ENCODE measurements around the gene FOXP2.

FOXP2 gene

DNA sequence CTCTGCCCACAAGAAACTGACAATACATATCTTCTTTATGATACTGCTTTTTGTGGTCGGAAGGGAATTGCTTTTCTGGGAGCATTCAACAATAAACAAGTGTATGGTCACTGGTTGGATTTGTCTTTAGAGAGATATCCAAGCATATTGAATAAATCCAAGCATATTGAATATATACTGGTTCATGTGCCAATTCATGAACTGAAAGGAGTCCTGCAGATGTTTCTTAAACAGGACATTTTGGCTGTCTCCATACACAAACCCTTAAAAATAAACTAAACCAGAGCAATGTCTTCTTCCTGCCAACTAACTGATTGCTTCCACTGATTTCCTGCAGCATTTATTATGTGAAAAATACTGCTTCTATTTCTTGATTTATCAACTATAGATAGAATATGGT lies 173.9 kb downstream of the FOXP2 start:
- H3K36me3 ChIP-seq (ENCODE audit: insufficient read depth, low read length), result no peaks in the 10 kb centered on the region
- no peaks in the 10 kb centered on the region for H3K9me3 ChIP-seq (ENCODE audit: insufficient read depth, low read length, severe bottlenecking)
- no peak overlapping the region for H3K9ac ChIP-seq (ENCODE audit: low read depth, low read length)
- H3K4me3 ChIP-seq (ENCODE audit: low read depth in 1 of 2, low read length in 2 of 2), result no peak overlapping the region
- no peaks in the 10 kb centered on the region for H3K4me1 ChIP-seq (ENCODE audit: insufficient read depth, low read length)
- DNase-seq (no peak), ATAC-seq (ENCODE audit: insufficient read depth, low read depth) (no peak)
- no peak overlapping the region for H3K4me2 ChIP-seq (ENCODE audit: insufficient read depth, low read length)
- no peaks in the 10 kb centered on the region for H4K20me1 ChIP-seq (ENCODE audit: insufficient read depth, low read length)
- H2AFZ ChIP-seq (ENCODE audit: low read depth, low read length), result no peak overlapping the region
- no peak for TF ChIP-seq EZH2 (IDR thresholded peaks at IDR 0.05; ENCODE audit: borderline replicate concordance, low read depth, low read length, severe bottlenecking)
- TF ChIP-seq, protein P1, sequence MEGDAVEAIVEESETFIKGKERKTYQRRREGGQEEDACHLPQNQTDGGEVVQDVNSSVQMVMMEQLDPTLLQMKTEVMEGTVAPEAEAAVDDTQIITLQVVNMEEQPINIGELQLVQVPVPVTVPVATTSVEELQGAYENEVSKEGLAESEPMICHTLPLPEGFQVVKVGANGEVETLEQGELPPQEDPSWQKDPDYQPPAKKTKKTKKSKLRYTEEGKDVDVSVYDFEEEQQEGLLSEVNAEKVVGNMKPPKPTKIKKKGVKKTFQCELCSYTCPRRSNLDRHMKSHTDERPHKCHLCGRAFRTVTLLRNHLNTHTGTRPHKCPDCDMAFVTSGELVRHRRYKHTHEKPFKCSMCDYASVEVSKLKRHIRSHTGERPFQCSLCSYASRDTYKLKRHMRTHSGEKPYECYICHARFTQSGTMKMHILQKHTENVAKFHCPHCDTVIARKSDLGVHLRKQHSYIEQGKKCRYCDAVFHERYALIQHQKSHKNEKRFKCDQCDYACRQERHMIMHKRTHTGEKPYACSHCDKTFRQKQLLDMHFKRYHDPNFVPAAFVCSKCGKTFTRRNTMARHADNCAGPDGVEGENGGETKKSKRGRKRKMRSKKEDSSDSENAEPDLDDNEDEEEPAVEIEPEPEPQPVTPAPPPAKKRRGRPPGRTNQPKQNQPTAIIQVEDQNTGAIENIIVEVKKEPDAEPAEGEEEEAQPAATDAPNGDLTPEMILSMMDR (IDR thresholded peaks at IDR 0.05; ENCODE audit: borderline replicate concordance, extremely low read depth, low read length, poor library complexity, severe bottlenecking), result no peak
- no peak overlapping the region for H3K27ac ChIP-seq (ENCODE audit: low read length)
- no peaks in the 10 kb centered on the region for H3K27me3 ChIP-seq (ENCODE audit: insufficient read depth, low read length, poor library complexity)
- H3K79me2 ChIP-seq (ENCODE audit: insufficient read depth, low read length), result no peaks in the 10 kb centered on the region

DNA sequence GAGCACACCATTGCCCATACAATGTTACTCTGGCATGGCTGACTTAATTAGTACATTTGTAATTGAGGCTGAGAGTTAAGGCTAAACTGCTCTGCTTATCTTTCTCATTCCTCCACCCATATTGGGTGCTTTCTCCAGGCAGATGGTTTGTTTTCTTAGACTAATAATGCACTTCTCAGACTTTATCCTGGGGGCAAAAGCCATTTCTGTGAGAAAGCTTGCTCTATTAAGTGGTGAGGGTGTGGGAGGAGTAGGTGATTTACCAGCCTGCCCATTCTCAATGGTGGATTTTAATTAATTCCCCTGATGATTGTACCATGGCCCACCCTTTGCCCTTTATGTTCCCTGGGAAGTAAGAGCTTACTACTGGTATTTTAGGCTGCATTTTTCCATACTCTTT lies 174.8 kb downstream of the FOXP2 start:
- DNase-seq, result no peak
- Histone ChIP-seq H3K79me2 (ENCODE audit: insufficient read depth, low read length) (no peaks in the 10 kb centered on the region), H3K4me2 (ENCODE audit: insufficient read depth, low read length) (no peak overlapping the region), H3K9me3 (ENCODE audit: insufficient read depth, low read length, severe bottlenecking) (no peaks in the 10 kb centered on the region), H3K9ac (ENCODE audit: low read depth, low read length) (no peak overlapping the region), H3K27ac (ENCODE audit: low read length) (no peak overlapping the region), H2AFZ (ENCODE audit: low read depth, low read length) (no peak overlapping the region), H3K36me3 (ENCODE audit: insufficient read depth, low read length) (no peaks in the 10 kb centered on the region), H3K4me1 (ENCODE audit: insufficient read depth, low read length) (no peaks in the 10 kb centered on the region), H4K20me1 (ENCODE audit: insufficient read depth, low read length) (no peaks in the 10 kb centered on the region), H3K27me3 (ENCODE audit: insufficient read depth, low read length, poor library complexity) (no peaks in the 10 kb centered on the region), H3K4me3 (ENCODE audit: low read depth in 1 of 2, low read length in 2 of 2) (no peak overlapping the region)
- no peak for ATAC-seq (ENCODE audit: insufficient read depth, low read depth)
- TF ChIP-seq EZH2 (IDR thresholded peaks at IDR 0.05; ENCODE audit: borderline replicate concordance, low read depth, low read length, severe bottlenecking), result no peak
- TF ChIP-seq, protein P1 (IDR thresholded peaks at IDR 0.05; ENCODE audit: borderline replicate concordance, extremely low read depth, low read length, poor library complexity, severe bottlenecking), result no peak

DNA sequence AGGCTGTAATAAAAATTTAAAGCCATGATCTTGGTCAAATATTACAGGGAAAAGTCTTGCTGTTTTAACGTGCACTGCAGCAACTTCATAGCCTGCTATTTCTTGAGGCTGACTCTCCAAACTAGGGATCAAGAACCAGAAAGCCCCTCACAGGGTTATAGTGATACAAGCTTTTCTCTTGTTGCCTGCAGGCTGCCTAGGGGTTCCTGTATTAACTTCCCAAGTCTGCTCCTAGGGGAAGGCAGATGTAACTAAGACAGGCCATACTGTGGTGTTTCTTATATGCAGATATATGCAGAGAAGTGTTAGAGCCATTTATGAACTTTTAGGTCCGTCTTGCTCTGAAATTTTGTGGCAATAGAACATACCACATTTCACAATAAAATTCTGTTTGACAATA lies 175.7 kb downstream of the FOXP2 start:
- TF ChIP-seq EZH2 (IDR thresholded peaks at IDR 0.05; ENCODE audit: borderline replicate concordance, low read depth, low read length, severe bottlenecking), result no peak
- TF ChIP-seq, protein P1 (IDR thresholded peaks at IDR 0.05; ENCODE audit: borderline replicate concordance, extremely low read depth, low read length, poor library complexity, severe bottlenecking), result no peak
- H3K27ac ChIP-seq (ENCODE audit: low read length), result no peak overlapping the region
- ATAC-seq (ENCODE audit: insufficient read depth, low read depth), result no peak
- H3K4me2 ChIP-seq (ENCODE audit: insufficient read depth, low read length), result no peak overlapping the region
- H3K27me3 ChIP-seq (ENCODE audit: insufficient read depth, low read length, poor library complexity), result no peaks in the 10 kb centered on the region
- H3K4me1 ChIP-seq (ENCODE audit: insufficient read depth, low read length), result no peaks in the 10 kb centered on the region
- no peak overlapping the region for H3K4me3 ChIP-seq (ENCODE audit: low read depth in 1 of 2, low read length in 2 of 2)
- H3K9me3 ChIP-seq (ENCODE audit: insufficient read depth, low read length, severe bottlenecking), result no peaks in the 10 kb centered on the region
- H3K79me2 ChIP-seq (ENCODE audit: insufficient read depth, low read length), result no peaks in the 10 kb centered on the region
- H4K20me1 ChIP-seq (ENCODE audit: insufficient read depth, low read length), result no peaks in the 10 kb centered on the region
- H2AFZ ChIP-seq (ENCODE audit: low read depth, low read length), result no peak overlapping the region
- H3K36me3 ChIP-seq (ENCODE audit: insufficient read depth, low read length), result no peaks in the 10 kb centered on the region
- no peak overlapping the region for H3K9ac ChIP-seq (ENCODE audit: low read depth, low read length)
- no peak for DNase-seq

DNA sequence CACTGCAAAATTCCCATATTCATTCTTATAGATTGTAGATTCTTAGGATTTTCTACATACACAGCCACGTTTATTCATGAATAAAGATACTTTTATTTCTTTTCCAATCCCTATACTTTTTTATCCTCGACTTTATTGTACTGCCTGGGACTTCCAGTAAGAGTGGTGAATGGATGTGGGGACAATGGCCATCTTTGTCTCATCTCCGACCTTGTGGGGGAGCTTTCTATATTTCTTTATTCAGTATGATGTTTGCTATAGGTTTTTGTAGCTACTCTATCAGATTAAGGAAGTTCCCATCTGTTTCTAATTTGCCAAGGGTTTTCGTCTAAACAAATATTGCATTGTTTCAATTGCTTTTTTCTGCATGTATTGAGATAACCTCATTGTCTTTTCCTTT lies 184.3 kb downstream of the FOXP2 start:
- Histone ChIP-seq H3K4me2 (ENCODE audit: insufficient read depth, low read length) (no peak overlapping the region), H3K9me3 (ENCODE audit: insufficient read depth, low read length, severe bottlenecking) (no peaks in the 10 kb centered on the region), H2AFZ (ENCODE audit: low read depth, low read length) (no peak overlapping the region), H4K20me1 (ENCODE audit: insufficient read depth, low read length) (no peaks in the 10 kb centered on the region), H3K36me3 (ENCODE audit: insufficient read depth, low read length) (no peaks in the 10 kb centered on the region), H3K27me3 (ENCODE audit: insufficient read depth, low read length, poor library complexity) (no peaks in the 10 kb centered on the region), H3K79me2 (ENCODE audit: insufficient read depth, low read length) (no peaks in the 10 kb centered on the region), H3K4me1 (ENCODE audit: insufficient read depth, low read length) (no peaks in the 10 kb centered on the region), H3K27ac (ENCODE audit: low read length) (no peak overlapping the region), H3K9ac (ENCODE audit: low read depth, low read length) (no peak overlapping the region), H3K4me3 (ENCODE audit: low read depth in 1 of 2, low read length in 2 of 2) (no peak overlapping the region)
- ATAC-seq (ENCODE audit: insufficient read depth, low read depth) (no peak), DNase-seq (no peak)
- TF ChIP-seq, protein P1 (IDR thresholded peaks at IDR 0.05; ENCODE audit: borderline replicate concordance, extremely low read depth, low read length, poor library complexity, severe bottlenecking), result no peak
- TF ChIP-seq EZH2 (IDR thresholded peaks at IDR 0.05; ENCODE audit: borderline replicate concordance, low read depth, low read length, severe bottlenecking), result no peak
